Testis (tissue), 2 donors: Measurements from ENCODE around the gene SH3GL3.

Experiments
- CTCF ChIP-seq, 3 experiments: fragments of 450-650 bp in 2 of 3; fragments of 200-600 bp in 1 of 3; sonication (generic) in 1 of 3; IDR thresholded peaks; one replicate each; pipeline ENCODE4 v1.5.1; 2016 to 2019; ENCODE audit warnings: antibody characterized with exemption in 3 of 3, mild to moderate bottlenecking in 2 of 3, moderate library complexity in 1 of 3
- POLR2A ChIP-seq: fragments of 450-650 bp; IDR thresholded peaks from one replicate; pipeline ENCODE4 v1.6.1; 2017; ENCODE audit warnings: antibody characterized with exemption, mild to moderate bottlenecking, moderate library complexity

- TF ChIP-seq CTCF (IDR thresholded peaks at IDR 0.05) (no peak), POLR2A (no peak)
These were observed 209.1 kb downstream of the SH3GL3 start for GRCh38 chr15:83656192-83656591.
